SKM-1 treated with dmso at 0.1 percent for 144 hours (cell line): Measurements from ENCODE around the gene STK16.

Experiments
- DNase-seq: peaks from one replicate; lab custom pipeline; 2025; ENCODE audit not compliant: unreplicated experiment; lab: John Stamatoyannopoulos, UW

STK16 gene

GRCh38 chr2:219213486-219214071 is 31.7 kb upstream of the STK16 start:
- no peak for DNase-seq

- no peak for DNase-seq
These were observed 31.1 kb upstream of the STK16 start for GRCh38 chr2:219214141-219214540.

GRCh38 chr2:219214786-219215185 is 30.5 kb upstream of the STK16 start:
- no peak for DNase-seq

GRCh38 chr2:219215871-219216534 is 29.3 kb upstream of the STK16 start:
- no peak for DNase-seq

GRCh38 chr2:219216535-219216915 is 28.8 kb upstream of the STK16 start:
- no peak for DNase-seq

- no peak for DNase-seq
These were observed 27.0 kb upstream of the STK16 start for GRCh38 chr2:219218217-219218731.

- DNase-seq, result no peak
These were observed 26.3 kb upstream of the STK16 start, which contains the start of gene ABCB6 for GRCh38 chr2:219218732-219219701. Gene ABCB6 (minus strand): TSS chr2:219218958. CDS start chr2:219218673, 285 bp downstream.

- no peak for DNase-seq
These were observed 25.3 kb upstream of the STK16 start for GRCh38 chr2:219219784-219220532.

GRCh38 chr2:219220652-219221402 is 24.5 kb upstream of the STK16 start:
- DNase-seq, result no peak

- no peak for DNase-seq
These were observed 23.2 kb upstream of the STK16 start for GRCh38 chr2:219221957-219222518.

GRCh38 chr2:219223831-219224610 is 21.3 kb upstream of the STK16 start:
- no peak for DNase-seq

GRCh38 chr2:219225350-219225749 is 19.9 kb upstream of the STK16 start:
- DNase-seq, result peak; percentile 84

GRCh38 chr2:219228041-219228910 is 17.0 kb upstream of the STK16 start:
- no peak for DNase-seq

GRCh38 chr2:219228911-219229304 is 16.4 kb upstream of the STK16 start:
- DNase-seq, result no peak

- peak; percentile 99 for DNase-seq
These were observed 15.8 kb upstream of the STK16 start, which contains the start of the genes ANKZF1 and ATG9A for GRCh38 chr2:219229305-219230058. Gene ANKZF1 (plus strand): TSS chr2:219229806. CDS start chr2:219230258, 452 bp downstream. Gene ATG9A (minus strand): TSS chr2:219229636. CDS start chr2:219228024, 1,612 bp downstream.

- peak; percentile 29 for DNase-seq
These were observed 15.2 kb upstream of the STK16 start for GRCh38 chr2:219230059-219230540.

GRCh38 chr2:219234331-219234730 is 10.9 kb upstream of the STK16 start:
- no peak for DNase-seq
